GM19324 (cell line): ENCODE results near the gene STRADB.

Source experiments
- ATAC-seq: cut with Tn5 transposase; IDR thresholded peaks from one replicate; pipeline ENCODE4 v1.9.1; 2021; ENCODE audit warnings: mild to moderate bottlenecking, moderate library complexity; ENCODE audit not compliant: unreplicated experiment, low FRiP score

STRADB gene

DNA sequence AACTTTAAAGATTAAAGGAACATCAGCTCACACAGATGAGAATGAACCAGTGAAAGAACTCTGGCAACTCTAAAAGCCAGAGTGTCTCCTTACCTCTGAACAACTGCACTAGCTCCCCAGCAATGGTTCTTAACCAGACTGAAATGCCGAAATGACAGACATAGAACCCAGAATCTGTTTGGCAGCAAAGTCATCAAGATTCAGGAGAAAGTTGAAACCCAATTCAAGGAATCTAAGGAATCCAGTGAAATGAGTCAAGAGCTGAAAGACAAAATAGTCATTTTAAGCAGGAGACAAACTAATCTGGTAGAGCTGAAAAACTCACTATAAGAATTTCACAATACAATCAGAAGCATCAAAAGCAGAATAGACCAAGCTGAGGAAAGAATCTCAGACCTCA lies 72.0 kb downstream of the STRADB start:
- ATAC-seq = no peak
